Cardiac septum (tissue), 1 donor: ENCODE data around the gene ZFAND2A. TPM values are rescaled to one million over a fixed set of nuclear protein-coding genes. Genes with fewer than 3 reads are reported as not detected.
"Not testable (repeated sequence)": the region's sequence is repeated elsewhere in the genome, so short reads cannot be mapped to it uniquely, and the experiment has no call there.

Experiments
- DNase-seq: peaks from one replicate; pipeline ENCODE4 v3.0.0-alpha.2; 2020; ENCODE audit warnings: low spot score
- intact Hi-C: fragments of 100-400 bp; cut with DNase I; formaldehyde crosslinking; loops from one replicate; pipeline ENCODE4 v1.14.0; 2022
- long read RNA-seq: library from polyadenylated mRNA; unstranded; transcript quantifications from one replicate; pipeline ENCODE4 v2.0.0, GENCODE V29; 2021
- total RNA-seq: library from RNA; stranded (reverse); fragmentation: NEBNext Ultra II Directional; extraction: Animal tissue kit (Norgen Biotek cat#: 25700); gene quantifications from one replicate; pipeline ENCODE4 v1.2.1, GENCODE V29; 2021
- donor health status: DM: no; HTN: no; CAD: no.

Gene ZFAND2A
- total RNA-seq, result 8.8 TPM
- long read RNA-seq, transcript ZFAND2A-201 (5 exons, 860 nt), result major isoform, 6 of 7 reads
- long read RNA-seq, partial matches to known transcripts, result 0 of 7 reads
- long read RNA-seq, other reads (novel, unspliced or antisense), result 0 of 7 reads

DNA sequence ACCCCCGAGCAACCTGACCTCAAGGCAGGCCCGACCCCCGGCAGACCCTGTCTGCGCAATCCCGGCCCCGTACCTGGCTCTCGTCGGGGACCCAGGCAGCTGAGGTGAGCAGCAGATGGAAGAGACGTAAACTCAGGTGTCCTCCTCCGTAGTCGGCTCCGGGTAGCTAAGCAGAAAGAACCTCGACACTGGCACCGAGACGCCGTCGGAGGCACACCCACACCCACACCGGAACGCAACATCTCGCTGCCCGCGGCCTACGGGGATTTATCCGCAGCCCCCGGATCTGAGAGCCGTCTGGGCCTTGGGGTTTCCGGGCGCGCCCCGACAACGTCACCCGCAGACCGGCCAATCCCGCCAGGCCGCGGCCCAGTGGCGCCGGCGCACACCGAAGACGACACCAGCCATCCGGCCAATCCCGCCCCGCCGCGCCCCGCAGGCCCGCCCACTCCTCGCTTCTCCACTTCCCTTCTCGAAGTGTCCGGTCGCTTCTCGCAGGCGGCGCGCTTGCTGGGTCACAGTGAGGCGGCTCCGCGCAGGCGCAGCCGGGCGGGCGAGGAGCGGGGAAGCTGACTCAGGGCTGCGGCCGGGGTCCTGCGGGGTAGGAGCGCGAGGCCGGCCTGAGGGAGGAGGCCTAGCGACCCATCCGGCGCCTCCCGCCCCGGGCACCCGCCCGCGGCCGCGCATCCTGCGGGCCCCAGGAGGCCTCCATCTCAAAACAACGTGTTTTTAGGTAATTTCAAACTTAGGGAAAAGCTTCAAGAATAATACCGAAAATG is at the start of gene ZFAND2A:
ZFAND2A (minus strand) TSS at position 306 of the 779 bp plus-strand sequence. CDS start 1,984 bp downstream, outside the sequence.
- DNase-seq, result peak; percentile 100
- intact Hi-C loops, result loop anchor here (2.0 kb wide), 1 partner anchor 21 kb away; a partner anchor contains a TSS

- DNase-seq, result no peak
- intact Hi-C loops, result no loop called here
Observed at GRCh38 chr7:1209097-1209496, 49.1 kb upstream of the ZFAND2A start.

GRCh38 chr7:1205742-1206141 is 45.7 kb upstream of the ZFAND2A start:
- DNase-seq, intact Hi-C loops: not testable (repeated sequence)

DNA sequence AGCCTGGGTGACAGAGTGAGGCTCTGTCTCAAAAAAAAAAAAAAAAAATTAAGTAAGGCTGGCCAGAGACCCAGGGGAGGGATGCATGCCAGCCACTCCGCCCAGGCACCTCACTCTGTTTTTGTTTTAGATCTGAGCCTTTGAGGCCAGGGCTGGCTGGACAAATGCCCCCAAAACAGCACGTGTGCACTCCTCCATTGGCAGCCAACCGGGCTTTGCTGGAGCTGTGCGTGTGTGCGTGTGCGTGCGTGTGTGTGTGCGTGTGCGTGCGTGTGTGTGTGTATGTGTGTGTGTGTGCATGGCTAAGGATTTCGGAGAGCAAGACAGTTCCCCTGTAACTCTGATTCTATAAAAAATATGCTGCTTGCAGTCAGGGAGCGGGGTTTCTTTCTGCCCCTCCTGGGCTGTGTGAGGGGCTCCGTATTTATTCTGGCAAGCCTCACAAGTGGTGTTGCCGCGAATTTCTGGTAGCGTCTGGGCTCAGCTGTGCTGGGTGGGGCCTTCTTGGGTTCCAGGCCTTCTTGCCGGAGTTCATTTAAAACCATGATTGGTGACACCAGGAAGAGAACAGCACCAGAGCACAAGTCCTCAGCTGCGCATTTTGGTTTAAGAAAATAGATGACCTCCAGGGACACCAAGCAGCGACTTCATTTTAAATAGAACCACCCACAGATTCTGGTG is 44.6 kb upstream of the ZFAND2A start:
- intact Hi-C loops, result no loop called here
- no peak for DNase-seq

GRCh38 chr7:1202914-1203313 is 42.9 kb upstream of the ZFAND2A start:
- intact Hi-C loops, DNase-seq: not testable (repeated sequence)

DNA sequence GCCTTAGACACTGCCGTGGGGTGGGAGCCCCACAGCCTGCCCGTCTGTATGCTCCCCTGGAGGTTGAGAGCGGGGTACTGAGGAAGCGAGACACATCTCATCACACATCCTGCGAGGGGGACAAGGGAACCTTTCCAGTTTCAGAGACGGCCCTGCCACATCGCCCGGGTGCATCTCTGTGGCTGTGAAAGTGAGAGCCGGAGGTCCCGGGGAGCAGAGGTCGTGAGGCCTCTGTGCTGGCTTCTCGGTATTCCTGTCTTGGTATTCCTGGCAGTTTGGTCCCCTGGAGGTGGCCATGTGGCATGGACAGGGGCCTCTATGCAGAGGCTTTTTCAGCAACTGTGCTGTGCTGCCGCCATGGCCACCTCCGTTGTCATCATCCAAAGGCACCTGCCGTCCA is 41.9 kb upstream of the ZFAND2A start:
- no peak for DNase-seq
- intact Hi-C loops, result no loop called here

DNA sequence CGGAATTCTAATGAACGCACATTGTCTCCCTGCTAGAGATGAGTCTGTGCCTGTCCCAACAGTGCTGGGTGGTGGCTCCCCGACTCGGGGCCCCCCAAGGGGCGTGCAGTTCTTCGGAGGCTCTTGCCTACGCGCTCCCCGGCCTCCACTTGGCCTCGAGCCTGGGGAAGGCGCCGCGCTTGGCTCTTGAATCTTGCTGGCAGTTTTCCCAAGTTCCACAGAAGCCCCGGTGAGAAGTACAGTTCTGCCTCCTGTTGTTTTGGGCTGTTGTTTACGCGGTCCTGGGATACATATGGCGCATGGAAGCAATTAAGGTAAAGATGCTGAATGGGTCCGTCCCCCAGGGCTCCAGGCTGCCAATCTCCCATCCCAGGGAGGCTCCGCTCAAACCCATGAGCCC is 40.0 kb upstream of the ZFAND2A start:
- DNase-seq, result no peak
- intact Hi-C loops, result no loop called here

DNA sequence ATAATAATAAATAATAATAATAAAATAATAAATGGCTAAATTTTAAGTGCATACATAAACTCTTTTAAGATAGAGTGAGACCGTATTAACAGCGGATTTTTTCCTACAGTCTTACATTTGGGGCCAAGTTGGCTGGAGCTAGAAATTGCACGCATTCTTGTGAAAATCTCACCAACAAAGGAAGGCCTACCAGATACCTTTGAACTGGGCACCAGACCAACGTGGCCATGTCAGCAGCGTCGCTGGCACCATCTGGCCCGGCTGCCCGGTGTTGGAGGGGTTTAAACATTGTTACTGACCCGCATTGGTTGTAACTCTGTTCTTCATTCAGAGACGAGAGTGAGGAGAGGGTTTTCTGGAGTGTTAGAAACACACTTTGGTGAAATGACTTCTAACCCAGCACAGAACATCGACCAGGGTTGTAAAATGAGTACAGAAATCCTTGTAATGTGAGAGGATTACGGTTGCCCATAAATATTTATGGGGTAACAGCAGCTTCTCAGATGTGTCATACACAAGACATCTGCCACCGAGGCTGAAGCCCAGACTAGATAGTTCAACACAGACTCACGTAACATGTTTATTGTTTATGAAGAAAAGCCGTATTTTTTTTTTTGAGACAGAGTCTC is 38.1 kb upstream of the ZFAND2A start:
- intact Hi-C loops, result loop anchor here (10.0 kb wide), 1 partner anchor 277 kb away; no protein-coding TSS in a partner anchor

GRCh38 chr7:1196950-1197349 is 37.0 kb upstream of the ZFAND2A start:
- DNase-seq, result no peak
- intact Hi-C loops, result loop anchor here (10.0 kb wide), 1 partner anchor 278 kb away; no protein-coding TSS in a partner anchor

More for the DNA sequence above, 38.1 kb upstream of the ZFAND2A start:
- DNase-seq, result no peak

GRCh38 chr7:1196441-1196840 is 36.4 kb upstream of the ZFAND2A start:
- intact Hi-C loops, result loop anchor here (10.0 kb wide), 1 partner anchor 278 kb away; no protein-coding TSS in a partner anchor
- not testable (repeated sequence) for DNase-seq

- DNase-seq, result peak; percentile 82
- intact Hi-C loops, result loop anchor here (5.0 to 10.0 kb wide), 2 partner anchors 218 to 281 kb away; no protein-coding TSS in a partner anchor
Observed at GRCh38 chr7:1193593-1194424, 33.8 kb upstream of the ZFAND2A start.

DNA sequence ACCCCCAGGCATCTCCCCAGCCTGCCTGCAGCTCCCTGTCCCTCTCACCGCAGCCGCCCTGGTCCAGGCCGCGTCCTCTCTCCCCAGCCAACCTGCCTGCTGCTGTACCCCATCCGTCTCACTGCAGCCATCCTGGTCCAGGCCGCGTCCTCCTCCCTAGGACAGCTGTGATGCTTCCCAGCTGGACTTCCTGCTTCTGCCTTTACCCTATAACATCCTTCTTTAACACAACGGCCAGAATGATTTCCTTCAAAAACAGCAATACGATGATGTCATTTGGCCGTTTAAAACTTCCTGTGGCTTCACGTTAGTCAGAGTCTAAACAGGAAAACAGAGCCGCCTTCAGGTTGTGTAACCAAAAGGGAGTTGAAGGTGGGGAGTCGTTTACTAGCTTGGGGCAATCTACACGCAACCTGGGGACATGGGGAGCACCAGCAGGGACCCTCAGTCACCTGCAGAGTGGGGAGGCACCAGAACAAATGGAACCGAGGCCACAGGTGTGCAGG is 32.2 kb upstream of the ZFAND2A start:
- intact Hi-C loops, result loop anchor here (5.0 to 10.0 kb wide), 2 partner anchors 220 to 283 kb away; no protein-coding TSS in a partner anchor
- DNase-seq, result no peak

DNA sequence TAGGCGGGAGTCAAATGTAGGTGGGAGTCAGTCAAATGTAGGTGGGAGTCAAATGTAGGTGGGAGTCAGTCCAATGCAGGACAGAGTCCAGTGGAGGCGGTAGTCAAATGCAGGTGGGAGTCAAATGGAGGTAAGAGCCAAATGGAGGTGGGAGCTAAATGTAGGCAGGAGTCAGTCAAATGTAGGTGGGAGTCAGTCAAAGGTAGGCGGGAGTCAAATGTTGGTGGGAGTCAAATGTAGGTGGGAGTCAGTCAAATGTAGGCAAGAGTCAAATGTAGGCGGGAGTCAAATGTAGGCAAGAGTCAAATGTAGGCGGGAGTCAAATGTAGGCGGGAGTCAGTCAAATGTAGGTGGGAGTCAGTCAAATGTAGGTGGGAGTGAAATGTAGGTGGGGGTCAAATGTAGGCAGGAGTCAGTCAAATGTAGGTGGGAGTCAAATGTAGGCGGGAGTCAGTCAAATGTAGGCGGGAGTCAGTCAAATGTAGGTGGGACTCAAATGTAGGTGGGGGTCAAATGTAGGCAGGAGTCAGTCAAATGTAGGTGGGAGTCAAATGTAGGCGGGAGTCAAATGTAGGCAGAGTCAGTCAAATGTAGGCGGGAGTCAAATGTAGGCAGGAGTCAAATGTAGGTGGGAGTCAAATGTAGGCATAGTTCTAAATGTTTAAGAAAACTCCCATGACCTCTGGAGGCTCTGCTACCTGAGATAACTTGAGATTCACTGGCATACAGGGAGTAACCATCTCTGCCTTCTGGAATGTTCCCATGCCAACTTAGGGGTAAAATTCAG is 30.2 kb upstream of the ZFAND2A start:
- intact Hi-C loops, result loop anchor here (5.0 to 10.0 kb wide), 2 partner anchors 222 to 285 kb away; no protein-coding TSS in a partner anchor
- no peak for DNase-seq

DNA sequence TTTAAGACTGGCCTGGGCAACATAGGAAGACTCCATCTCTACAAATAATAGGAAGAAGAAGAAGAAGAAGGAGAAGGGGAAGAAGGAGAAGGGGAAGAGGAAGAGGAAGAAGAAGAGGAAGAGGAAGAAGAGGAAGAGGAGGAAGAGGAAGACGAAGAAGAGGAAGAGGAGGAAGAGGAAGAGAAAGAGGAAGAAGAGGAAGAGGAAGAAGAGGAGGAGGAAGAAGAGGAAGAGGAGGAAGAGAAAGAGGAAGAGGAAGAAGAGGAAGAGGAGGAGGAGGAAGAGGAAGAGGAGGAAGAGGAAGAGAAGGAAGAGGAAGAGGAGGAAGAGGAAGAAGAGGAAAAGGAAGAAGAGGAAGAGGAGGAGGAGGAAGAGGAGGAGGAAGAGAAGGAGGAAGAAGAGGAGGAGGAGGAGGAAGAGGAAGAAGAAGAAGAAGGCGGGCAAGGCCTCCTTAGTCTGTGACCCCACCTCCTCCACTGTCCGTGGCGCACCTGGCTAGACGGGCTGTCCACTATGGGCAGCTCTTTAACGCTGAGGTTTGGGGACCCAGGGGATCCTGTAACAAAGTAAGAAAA is 28.8 kb upstream of the ZFAND2A start:
- intact Hi-C loops, result no loop called here
- no peak for DNase-seq

DNA sequence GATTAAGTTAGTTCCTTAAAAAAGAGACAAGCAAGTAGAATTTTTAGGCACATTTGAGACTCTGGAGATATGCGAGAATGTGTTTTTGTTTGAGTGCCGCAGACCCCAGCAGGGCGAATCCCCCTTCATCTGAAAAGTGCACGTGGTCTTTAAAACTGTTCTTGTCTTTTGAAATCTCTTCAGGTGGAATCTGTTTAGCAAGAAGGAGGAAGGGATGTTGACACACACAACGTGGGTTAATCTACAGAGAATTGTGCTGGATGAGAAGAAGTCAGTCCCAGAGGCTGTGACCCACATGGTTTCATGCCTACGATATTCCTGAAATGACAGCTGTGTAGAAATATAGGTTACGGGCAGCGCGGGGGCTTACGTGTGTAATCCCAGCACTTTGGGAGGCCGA is 27.1 kb upstream of the ZFAND2A start:
- no peak for DNase-seq
- intact Hi-C loops, result no loop called here

GRCh38 chr7:1181640-1182039 is 21.6 kb upstream of the ZFAND2A start:
- DNase-seq, result no peak
- intact Hi-C loops, result no loop called here

- intact Hi-C loops, result no loop called here
- DNase-seq, result no peak
Observed at GRCh38 chr7:1181031-1181430, 21.0 kb upstream of the ZFAND2A start.
